Kidney (tissue), 14 donors: ENCODE measurements around the gene MAT2A. TPM values are rescaled to one million over a fixed set of nuclear protein-coding genes. Genes with fewer than 3 reads are reported as not detected.

Experiments used
- DNase-seq, 5 donors: peaks; one replicate each; pipeline ENCODE4 v3.0.0-alpha.2; 2013 to 2020
- FAIRE-seq: peaks from 2 replicates; lab custom pipeline; 2012; peaks lifted over from hg19 to GRCh38; lab: Jason Lieb, UNC
- H3K27ac ChIP-seq, 2 donors: one replicate each; pipeline ENCODE4 v1.7.0; 2013; ENCODE audit warnings: low read depth in 2 of 2, low read length in 2 of 2, inconsistent platforms in 1 of 2
- H3K27me3 ChIP-seq: one replicate; pipeline ENCODE4 v1.7.1; 2013; ENCODE audit warnings: low read length, inconsistent platforms; ENCODE audit not compliant: control insufficient read depth, insufficient read depth
- H3K36me3 ChIP-seq, 3 donors: one replicate each; pipeline versions ENCODE4 v1.7.0 to v1.7.1; 2013; ENCODE audit warnings: low read length in 3 of 3, control low read depth in 1 of 3, inconsistent platforms in 1 of 3; ENCODE audit not compliant: insufficient read depth in 3 of 3, control insufficient read depth in 2 of 3
- H3K4me1 ChIP-seq, 3 donors: one replicate each; pipeline versions ENCODE4 v1.7.0 to v1.7.1; 2013; ENCODE audit warnings: low read length in 3 of 3, inconsistent platforms in 1 of 3, low read depth in 1 of 3; ENCODE audit not compliant: control insufficient read depth in 2 of 3, insufficient read depth in 2 of 3
- H3K4me3 ChIP-seq, 3 donors: one replicate each; pipeline versions ENCODE4 v1.7.0 to v1.8.1; 2013; ENCODE audit warnings: low read length in 3 of 3, control low read depth in 1 of 3, inconsistent platforms in 1 of 3
- H3K9ac ChIP-seq, 3 donors: one replicate each; pipeline versions ENCODE4 v1.7.0 to v1.7.1; 2013; ENCODE audit warnings: low read length in 3 of 3, control low read depth in 1 of 3, inconsistent platforms in 1 of 3
- H3K9me3 ChIP-seq, 3 donors: one replicate each; pipeline versions ENCODE4 v1.7.0 to v1.7.1; 2013; ENCODE audit warnings: low read length in 3 of 3, control low read depth in 1 of 3, inconsistent platforms in 1 of 3; ENCODE audit not compliant: control insufficient read depth in 2 of 3, insufficient read depth in 1 of 3
- intact Hi-C: fragments of 100-400 bp; cut with DNase I; formaldehyde crosslinking; loops from one replicate; pipeline ENCODE4 v1.11.1; 2022
- polyA plus RNA-seq: library from polyadenylated mRNA; stranded (reverse); fragments of 350-450 nt; fragmentation: Illumina TruSeq; extraction: RNeasy Lipid Tissue Mini Kit (QIAGEN cat#74804); gene quantifications from one replicate; pipeline ENCODE4 v1.2.3, GENCODE V29; 2014; ENCODE audit warnings: low read depth, low replicate concordance; ENCODE audit not compliant: insufficient read depth
- total RNA-seq: library from RNA; stranded (reverse); fragmentation: NEBNext Ultra II Directional; extraction: Animal tissue kit (Norgen Biotek cat#: 25700); gene quantifications from one replicate; pipeline ENCODE4 v1.2.1, GENCODE V29; 2021
- TF ChIP-seq, protein P1 (sequence below): IDR thresholded peaks from 3 replicates; pipeline ENCODE4 v1.5.1; 2012; ENCODE audit warnings: mild to moderate bottlenecking, moderate library complexity, borderline replicate concordance; ENCODE audit not compliant: insufficient read depth; ENCODE audit errors: extremely low read depth
- donor health status: control.
- donor health status: control.
- donor health status: control.
- donor health status: control.
- donor health status: control.
- donor health status: DM: yes; HTN: yes; CAD: no.
- donor health status: Normal renal cell carcinoma (clear cell type).

MAT2A gene
- total and polyA plus RNA-seq, 2 donors from 2014 or later = 155 to 300 TPM

DNA sequence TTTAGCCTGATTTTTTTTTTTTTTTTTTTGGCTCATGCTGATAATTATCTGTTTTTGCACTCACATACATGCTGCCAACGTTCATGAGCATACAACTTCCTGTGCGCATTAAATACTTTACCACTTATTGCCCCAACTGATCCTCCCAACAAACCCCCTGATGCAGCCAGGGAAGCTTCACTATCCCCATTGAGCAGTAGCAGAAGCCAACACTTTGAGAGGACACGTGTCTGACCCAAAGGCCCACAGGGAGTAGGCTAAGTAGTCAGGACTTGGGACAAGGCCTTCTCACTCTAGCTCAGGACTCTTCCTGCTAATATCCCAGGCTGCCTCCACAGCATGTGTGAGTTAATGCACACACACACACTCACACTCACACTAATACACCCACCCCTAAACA is 36.2 kb upstream of the MAT2A start:
- H3K4me3 ChIP-seq = no peak overlapping the region
- H3K36me3 ChIP-seq = no peaks in the 10 kb centered on the region
- intact Hi-C loops = no loop called here
- H3K27me3 ChIP-seq = no peaks in the 10 kb centered on the region
- TF ChIP-seq, protein P1, sequence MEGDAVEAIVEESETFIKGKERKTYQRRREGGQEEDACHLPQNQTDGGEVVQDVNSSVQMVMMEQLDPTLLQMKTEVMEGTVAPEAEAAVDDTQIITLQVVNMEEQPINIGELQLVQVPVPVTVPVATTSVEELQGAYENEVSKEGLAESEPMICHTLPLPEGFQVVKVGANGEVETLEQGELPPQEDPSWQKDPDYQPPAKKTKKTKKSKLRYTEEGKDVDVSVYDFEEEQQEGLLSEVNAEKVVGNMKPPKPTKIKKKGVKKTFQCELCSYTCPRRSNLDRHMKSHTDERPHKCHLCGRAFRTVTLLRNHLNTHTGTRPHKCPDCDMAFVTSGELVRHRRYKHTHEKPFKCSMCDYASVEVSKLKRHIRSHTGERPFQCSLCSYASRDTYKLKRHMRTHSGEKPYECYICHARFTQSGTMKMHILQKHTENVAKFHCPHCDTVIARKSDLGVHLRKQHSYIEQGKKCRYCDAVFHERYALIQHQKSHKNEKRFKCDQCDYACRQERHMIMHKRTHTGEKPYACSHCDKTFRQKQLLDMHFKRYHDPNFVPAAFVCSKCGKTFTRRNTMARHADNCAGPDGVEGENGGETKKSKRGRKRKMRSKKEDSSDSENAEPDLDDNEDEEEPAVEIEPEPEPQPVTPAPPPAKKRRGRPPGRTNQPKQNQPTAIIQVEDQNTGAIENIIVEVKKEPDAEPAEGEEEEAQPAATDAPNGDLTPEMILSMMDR = no peak
- DNase-seq (no peak), FAIRE-seq (no peak)
- peaks cover 0 to 14% (median 5%) of the 10 kb centered on the region in 3 donors for H3K4me1 ChIP-seq
- no peak overlapping the region for H3K9ac ChIP-seq
- no peaks in the 10 kb centered on the region for H3K9me3 ChIP-seq
- H3K27ac ChIP-seq = no peak overlapping the region

DNA sequence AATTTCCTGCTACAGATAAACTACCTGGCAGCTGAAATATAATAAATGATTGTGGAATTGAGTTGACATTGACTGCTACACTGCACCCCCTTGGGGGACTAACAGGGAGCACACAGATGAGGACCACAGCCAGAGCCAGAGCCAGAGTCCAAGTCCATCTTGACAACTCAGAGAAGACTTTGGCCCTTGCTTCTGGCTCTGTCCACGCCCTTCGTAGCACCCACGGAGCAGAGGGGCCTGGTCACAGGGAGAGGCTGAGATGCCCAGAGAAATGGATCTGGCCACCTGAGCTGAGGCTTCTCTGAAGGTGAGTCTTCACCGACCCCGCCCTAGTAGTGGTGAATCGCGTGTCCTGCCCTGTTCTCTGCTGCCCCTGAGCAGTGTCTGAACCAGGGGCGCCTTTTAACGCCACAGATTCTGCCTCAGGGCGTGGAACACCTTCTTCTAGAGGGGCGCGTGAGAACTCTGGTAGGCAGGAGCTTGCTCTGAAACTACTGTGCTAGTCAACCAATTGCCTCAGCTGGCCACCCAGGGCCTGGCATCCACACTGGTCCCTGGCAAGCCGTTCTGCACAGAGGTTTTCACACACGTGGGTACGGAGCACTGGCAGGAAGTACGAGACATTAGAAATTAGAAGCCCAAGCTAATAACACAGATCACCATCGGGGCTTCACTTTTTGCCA is 35.7 kb upstream of the MAT2A start:
- Histone ChIP-seq H3K9me3 (no peaks in the 10 kb centered on the region), H3K27me3 (no peaks in the 10 kb centered on the region), H3K9ac (peak overlapping the region in 1 of 3 donors; percentile 2), H3K4me1 (peaks cover 0 to 14% (median 5%) of the 10 kb centered on the region in 3 donors), H3K27ac (peak overlapping the region in 1 of 2 donors; percentile 26), H3K36me3 (no peaks in the 10 kb centered on the region), H3K4me3 (peak overlapping the region in 1 of 3 donors; percentile 30)
- FAIRE-seq = no peak
- intact Hi-C loops = no loop called here
- no peak for DNase-seq
- TF ChIP-seq, protein P1 = no peak

DNA sequence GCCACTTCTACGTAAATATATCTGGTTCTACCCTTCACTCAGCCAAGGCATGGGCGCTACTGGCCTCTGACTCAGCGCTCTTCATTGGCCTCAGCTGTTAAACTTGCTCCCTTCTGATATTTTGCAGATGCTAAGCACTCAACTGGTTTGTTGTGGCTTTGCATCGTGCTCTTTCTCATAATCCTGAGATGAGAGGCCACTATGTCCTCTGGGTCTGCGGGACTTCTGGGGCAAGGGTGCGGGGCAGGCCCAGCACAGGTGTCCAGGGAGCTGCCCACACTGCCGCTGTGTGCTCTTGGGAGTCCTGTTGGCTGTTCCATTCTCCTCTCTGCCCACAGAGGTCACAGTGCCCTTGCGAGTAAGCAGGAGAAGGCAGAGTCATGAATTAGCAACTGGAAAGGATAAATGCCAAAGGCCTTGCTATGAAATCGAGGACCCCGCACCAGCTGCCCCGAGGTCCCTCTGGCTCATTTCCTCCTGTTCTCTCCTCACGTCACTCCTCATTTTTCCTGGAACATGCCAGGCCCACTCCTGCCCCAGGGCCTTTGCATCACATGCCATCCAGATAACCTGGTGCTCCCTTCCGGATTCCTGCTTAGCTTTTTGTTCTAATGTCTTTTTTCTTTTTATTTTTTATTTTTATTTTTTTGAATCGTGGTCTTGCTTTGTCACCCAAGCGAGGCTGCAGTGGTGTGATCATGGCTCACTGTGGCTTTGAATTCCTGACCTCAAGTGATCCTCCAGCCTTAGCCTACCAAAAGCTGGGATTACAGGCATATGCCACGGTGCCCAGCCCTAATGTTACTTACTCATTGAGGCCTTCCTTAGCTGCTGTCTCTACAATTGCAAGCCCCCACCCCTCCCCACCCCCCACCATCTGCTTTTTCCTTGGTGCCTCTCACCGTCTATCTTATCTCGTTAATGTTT is 34.9 kb upstream of the MAT2A start:
- no peaks in the 10 kb centered on the region for H3K36me3 ChIP-seq
- no peaks in the 10 kb centered on the region for H3K27me3 ChIP-seq
- DNase-seq (no peak), FAIRE-seq (no peak)
- peak overlapping the region in 1 of 3 donors; percentile 30 for H3K4me3 ChIP-seq
- TF ChIP-seq, protein P1 = no peak
- peak overlapping the region in 1 of 3 donors; percentile 2 for H3K9ac ChIP-seq
- H3K4me1 ChIP-seq = peaks cover 0 to 14% (median 5%) of the 10 kb centered on the region in 3 donors
- H3K27ac ChIP-seq = peak overlapping the region; percentile 26 to 67
- intact Hi-C loops = no loop called here
- no peaks in the 10 kb centered on the region for H3K9me3 ChIP-seq
